Measurements from ENCODE around the gene PNPLA3.

Gene PNPLA3

GRCh38 chr22:43994416-43994815 lies 70.8 kb downstream of the PNPLA3 start:
- DNase-seq (ENCODE audit: low spot score): no peak

- no peak for DNase-seq (ENCODE audit: low spot score)
Observed at GRCh38 chr22:43995057-43995685, 71.6 kb downstream of the PNPLA3 start.

- no peak for DNase-seq (ENCODE audit: low spot score)
Observed at GRCh38 chr22:43995798-43996169, 72.2 kb downstream of the PNPLA3 start.

GRCh38 chr22:43996170-43996980 lies 72.8 kb downstream of the PNPLA3 start:
- DNase-seq (ENCODE audit: low spot score): no peak

- no peak for DNase-seq (ENCODE audit: low spot score)
Observed at GRCh38 chr22:43996981-43997265, 73.3 kb downstream of the PNPLA3 start.
